ENCODE measurements around the gene RAD51B.
A peak's percentile ranks its signal among the peaks of the same experiment; 100 is the strongest.
"Not testable (repeated sequence)": the region's sequence is repeated elsewhere in the genome, so short reads cannot be mapped to it uniquely, and the experiment has no call there.

The RAD51B gene

DNA sequence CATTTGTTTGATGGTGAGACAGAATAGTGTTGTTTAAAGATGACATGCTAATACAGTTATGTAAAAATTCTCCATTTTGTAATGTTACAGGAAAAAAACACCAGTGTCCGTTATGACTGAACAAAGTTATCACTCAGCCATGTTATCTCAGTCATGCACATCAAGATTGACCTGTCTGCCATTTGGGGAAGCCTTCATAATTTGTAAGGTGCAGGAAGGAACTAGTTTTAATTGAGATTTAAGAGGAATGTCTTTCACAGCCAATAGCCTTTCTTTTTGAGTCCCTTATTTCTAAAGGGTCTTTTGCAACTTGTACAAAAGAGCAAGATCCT lies 432.2 kb downstream of the RAD51B start:
- no peak for TF ChIP-seq ZNF274 (IDR thresholded peaks at IDR 0.05; ENCODE audit: low read depth, low read length)
- no peak overlapping the region for H3K4me3 ChIP-seq (ENCODE audit: low read length)

DNA sequence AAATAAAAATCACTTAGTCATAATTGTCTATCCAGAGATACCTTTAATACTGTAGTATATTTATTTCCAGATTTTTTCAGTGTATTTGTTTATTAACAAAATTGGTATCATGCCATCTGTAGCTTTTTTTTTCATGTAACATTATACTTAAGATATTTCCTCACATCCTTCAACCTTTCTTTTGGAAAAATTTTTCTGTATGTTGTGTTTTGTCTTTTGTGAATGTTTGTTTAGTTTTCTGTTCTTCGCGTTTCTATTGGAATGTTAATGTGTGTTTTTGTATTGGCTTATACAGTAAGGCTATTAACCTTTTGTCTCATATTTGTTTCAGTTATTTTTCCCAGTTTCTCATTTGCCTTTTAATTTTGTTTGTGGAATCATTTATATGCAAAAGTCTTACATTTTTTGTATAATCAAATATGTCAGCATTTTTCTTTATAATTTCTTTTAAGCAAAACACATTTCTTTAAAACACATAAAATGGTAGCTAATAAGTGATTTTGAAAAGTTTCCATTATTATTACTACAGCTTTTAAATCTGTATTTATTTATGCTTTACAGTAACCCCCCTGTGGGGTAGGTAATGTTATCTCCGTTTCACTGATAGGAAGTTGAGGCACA lies 433.7 kb downstream of the RAD51B start:
- no peak for TF ChIP-seq ZNF274 (IDR thresholded peaks at IDR 0.05; ENCODE audit: low read depth, low read length)
- H3K4me3 ChIP-seq (ENCODE audit: low read length) = no peak overlapping the region

DNA sequence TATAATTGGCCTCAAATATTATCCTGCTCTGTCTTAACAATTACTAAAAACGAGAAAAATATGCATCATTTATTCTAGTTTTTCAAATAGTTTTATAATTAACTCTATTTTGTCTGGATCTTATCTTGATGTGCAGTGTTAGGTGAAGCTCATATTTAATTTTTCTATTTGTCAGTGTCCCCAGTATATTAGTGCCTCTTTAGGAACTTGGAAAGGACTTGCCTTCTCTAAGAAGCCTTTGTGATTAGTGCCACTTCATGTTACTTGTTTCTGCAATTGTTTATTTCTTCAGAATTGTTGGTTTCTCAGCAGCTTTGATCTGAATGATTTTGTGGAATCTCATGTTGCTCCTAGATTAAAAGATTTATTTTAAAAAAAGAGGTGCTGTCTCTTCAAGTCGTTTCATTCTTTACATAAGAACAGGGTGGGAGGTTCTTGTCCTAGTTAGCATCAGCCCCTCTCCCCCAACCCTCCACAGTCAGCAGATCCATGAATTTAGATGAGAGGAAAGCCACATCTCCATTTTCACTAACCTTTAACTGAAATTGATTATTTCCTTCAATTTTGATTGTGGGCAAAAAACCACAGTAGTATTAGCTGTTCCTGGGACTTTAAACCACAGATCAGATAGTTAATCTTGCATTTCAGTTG lies 434.4 kb downstream of the RAD51B start:
- no peak for TF ChIP-seq ZNF274 (IDR thresholded peaks at IDR 0.05; ENCODE audit: low read depth, low read length)
- no peak overlapping the region for H3K4me3 ChIP-seq (ENCODE audit: low read length)

- TF ChIP-seq ZNF274 (IDR thresholded peaks at IDR 0.05; ENCODE audit: low read depth, low read length) = no peak
- no peak overlapping the region for H3K4me3 ChIP-seq (ENCODE audit: low read length)
These were observed 435.3 kb downstream of the RAD51B start for GRCh38 chr14:68254669-68255527.

- no peak for TF ChIP-seq ZNF274 (IDR thresholded peaks at IDR 0.05; ENCODE audit: low read depth, low read length)
- no peak overlapping the region for H3K4me3 ChIP-seq (ENCODE audit: low read length)
These were observed 436.2 kb downstream of the RAD51B start for GRCh38 chr14:68255693-68256178.

- H3K4me3 ChIP-seq (ENCODE audit: low read length) = no peak overlapping the region
- TF ChIP-seq ZNF274 (IDR thresholded peaks at IDR 0.05; ENCODE audit: low read depth, low read length) = no peak
These were observed 438.4 kb downstream of the RAD51B start for GRCh38 chr14:68257969-68258368.

DNA sequence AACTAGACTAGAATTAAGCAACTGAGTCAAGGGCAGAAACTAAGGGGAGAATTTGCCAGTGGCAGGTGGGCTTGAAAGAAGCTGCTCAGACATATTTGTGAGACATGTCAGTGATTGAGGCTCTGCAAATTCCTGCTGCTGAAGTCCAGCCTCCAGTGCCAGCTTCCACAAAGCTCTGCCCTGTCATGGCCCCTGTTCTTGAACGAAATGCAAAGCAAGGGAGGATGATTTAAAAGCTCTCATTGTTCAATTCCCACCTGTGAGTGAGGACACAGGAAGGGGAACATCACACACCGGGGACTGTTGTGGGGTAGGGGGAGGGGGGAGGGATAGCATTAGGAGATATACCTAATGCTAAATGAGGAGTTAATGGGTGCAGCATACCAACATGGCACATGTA lies 439.4 kb downstream of the RAD51B start:
- not testable (repeated sequence) for H3K4me3 ChIP-seq (ENCODE audit: low read length)

- H3K4me3 ChIP-seq (ENCODE audit: low read length) = no peak overlapping the region
- no peak for TF ChIP-seq ZNF274 (IDR thresholded peaks at IDR 0.05; ENCODE audit: low read depth, low read length)
These were observed 440.5 kb downstream of the RAD51B start for GRCh38 chr14:68260121-68260520.

GRCh38 chr14:68261092-68261842 lies 441.7 kb downstream of the RAD51B start:
- H3K4me3 ChIP-seq (ENCODE audit: low read length) = peak overlapping the region; percentile 22; the same call in 1 of the 2 replicates
- TF ChIP-seq ZNF274 (IDR thresholded peaks at IDR 0.05; ENCODE audit: low read depth, low read length) = no peak

DNA sequence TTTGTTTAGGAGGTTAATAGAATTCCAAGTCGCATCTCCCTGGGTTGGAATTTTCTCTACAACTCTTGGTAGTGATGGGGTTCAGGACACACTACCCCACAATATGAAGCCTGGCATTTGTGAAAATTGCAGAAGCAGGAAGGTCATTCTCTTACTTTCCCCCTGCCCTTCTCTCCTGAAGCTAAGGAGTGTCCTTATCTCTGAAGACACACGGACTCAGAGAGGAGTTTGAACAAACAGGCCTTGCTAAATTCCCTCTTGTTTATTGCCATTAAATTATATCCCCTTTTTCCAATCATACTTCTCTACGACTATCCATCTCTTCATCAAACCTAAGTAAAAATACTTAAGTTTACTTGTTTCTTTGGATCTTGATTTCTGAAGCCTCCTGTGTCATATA lies 443.0 kb downstream of the RAD51B start:
- TF ChIP-seq ZNF274 (IDR thresholded peaks at IDR 0.05; ENCODE audit: low read depth, low read length) = no peak
- H3K4me3 ChIP-seq (ENCODE audit: low read length) = no peak overlapping the region

DNA sequence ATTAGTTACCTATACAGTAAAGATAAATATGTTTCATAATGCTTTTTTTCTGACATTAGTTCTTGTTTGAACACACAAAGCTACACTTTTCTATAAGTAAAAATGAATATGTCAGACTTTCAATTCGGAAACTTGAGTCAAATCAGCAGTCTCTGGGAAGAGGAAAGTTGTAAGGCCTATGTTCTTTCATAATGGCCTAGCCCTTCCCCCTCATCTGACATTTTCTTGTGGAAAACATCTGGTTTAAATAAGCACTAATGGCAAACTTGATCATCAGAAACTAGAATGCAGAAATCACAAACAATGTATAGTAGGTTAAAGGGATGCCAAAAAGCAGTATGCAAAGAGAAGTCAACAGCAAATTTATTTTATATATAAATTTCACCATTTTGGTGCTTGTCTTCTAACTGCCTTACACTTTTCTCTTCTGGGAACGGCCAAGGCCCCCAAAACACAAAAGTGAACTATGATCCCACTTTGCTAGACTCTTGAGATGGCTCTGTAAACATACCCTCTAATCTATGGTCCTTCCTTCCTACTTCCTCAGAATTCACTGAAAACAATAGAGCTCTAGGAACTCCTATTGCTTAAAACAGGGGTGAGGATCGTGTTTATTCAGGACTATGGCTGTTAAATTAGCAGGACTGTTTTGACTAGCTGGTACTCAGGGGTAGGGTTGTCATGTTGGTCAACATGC lies 444.1 kb downstream of the RAD51B start:
- H3K4me3 ChIP-seq (ENCODE audit: low read length) = no peak overlapping the region
- no peak for TF ChIP-seq ZNF274 (IDR thresholded peaks at IDR 0.05; ENCODE audit: low read depth, low read length)

- no peak overlapping the region for H3K4me3 ChIP-seq (ENCODE audit: low read length)
- TF ChIP-seq ZNF274 (IDR thresholded peaks at IDR 0.05; ENCODE audit: low read depth, low read length) = no peak
These were observed 444.6 kb downstream of the RAD51B start for GRCh38 chr14:68264260-68264569.

- no peak overlapping the region; the same call in 1 of the 2 replicates for H3K4me3 ChIP-seq (ENCODE audit: low read length)
- TF ChIP-seq ZNF274 (IDR thresholded peaks at IDR 0.05; ENCODE audit: low read depth, low read length) = no peak
These were observed 447.4 kb downstream of the RAD51B start for GRCh38 chr14:68266998-68267397.

DNA sequence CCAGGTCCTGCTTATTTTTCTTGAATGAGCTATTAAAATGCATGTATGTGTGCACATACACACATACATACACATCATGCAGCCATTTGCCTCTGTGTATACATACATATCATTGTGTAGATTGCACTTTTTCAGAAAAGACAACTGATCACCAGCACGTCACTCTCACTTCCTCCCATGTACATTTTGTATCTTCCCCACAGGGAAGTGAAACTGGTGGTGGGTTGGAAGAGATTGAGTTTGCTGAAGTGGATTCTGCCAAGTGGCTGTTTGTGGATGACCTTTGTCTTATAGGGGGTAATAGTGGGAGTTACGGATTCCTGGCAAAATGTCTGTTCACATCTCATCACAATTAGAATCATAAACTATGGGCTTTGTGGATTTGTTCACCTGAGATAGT lies 448.6 kb downstream of the RAD51B start:
- no peak overlapping the region for H3K4me3 ChIP-seq (ENCODE audit: low read length)

More for the DNA sequence above, 448.6 kb downstream of the RAD51B start:
- TF ChIP-seq ZNF274 (IDR thresholded peaks at IDR 0.05; ENCODE audit: low read depth, low read length) = no peak
